Measurements from ENCODE around the gene KLHL4.

The KLHL4 gene

DNA sequence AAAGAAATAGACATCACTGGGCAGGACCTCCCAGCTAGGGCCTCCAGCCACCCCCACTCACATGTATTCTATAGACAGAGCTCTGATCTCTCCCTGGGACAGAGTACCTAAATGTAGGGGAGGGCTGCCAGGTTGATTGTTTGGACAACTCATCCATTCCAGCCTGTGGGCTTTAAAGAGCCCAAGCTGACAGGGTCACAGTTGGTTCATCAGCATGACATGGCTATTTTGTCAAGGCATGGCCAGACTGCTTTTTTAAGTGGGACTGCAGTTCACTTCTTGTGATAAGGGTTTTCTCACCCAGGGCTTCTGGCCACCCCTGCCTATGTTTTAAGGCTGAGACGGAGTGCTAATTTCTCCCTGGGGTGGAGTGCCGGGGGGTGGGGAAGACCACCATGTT lies 63.3 kb downstream of the KLHL4 start:
- in situ Hi-C loops (cut with MboI; ENCODE audit: low sequenced_read_pairs, unreplicated experiment), result no loop called here
- no peak for TF ChIP-seq CTCF (IDR thresholded peaks at IDR 0.05; ENCODE audit: borderline replicate concordance, control extremely low read depth, extremely low read depth, insufficient read depth, missing control alignments)
- no peak for DNase-seq (ENCODE audit: low spot score)

- TF ChIP-seq CTCF (IDR thresholded peaks at IDR 0.05; ENCODE audit: borderline replicate concordance, control extremely low read depth, extremely low read depth, insufficient read depth, missing control alignments), result no peak
- in situ Hi-C loops (cut with MboI; ENCODE audit: low sequenced_read_pairs, unreplicated experiment), result no loop called here
- DNase-seq (ENCODE audit: low spot score), result no peak
These were observed 64.9 kb downstream of the KLHL4 start for GRCh38 chrX:87582453-87582852.

- DNase-seq (ENCODE audit: low spot score), result no peak
- in situ Hi-C loops (cut with MboI; ENCODE audit: low sequenced_read_pairs, unreplicated experiment), result no loop called here
These were observed 66.1 kb downstream of the KLHL4 start for GRCh38 chrX:87583679-87584078.

GRCh38 chrX:87616371-87616770 lies 98.8 kb downstream of the KLHL4 start:
- in situ Hi-C loops (cut with MboI; ENCODE audit: low sequenced_read_pairs, unreplicated experiment), result no loop called here
- no peak for DNase-seq (ENCODE audit: low spot score)
- TF ChIP-seq CTCF (IDR thresholded peaks at IDR 0.05; ENCODE audit: borderline replicate concordance, control extremely low read depth, extremely low read depth, insufficient read depth, missing control alignments), result no peak

More at GRCh38 chrX:87583679-87584078, 66.1 kb downstream of the KLHL4 start:
- peak; percentile 30 for TF ChIP-seq CTCF (IDR thresholded peaks at IDR 0.05; ENCODE audit: borderline replicate concordance, control extremely low read depth, extremely low read depth, insufficient read depth, missing control alignments)

DNA sequence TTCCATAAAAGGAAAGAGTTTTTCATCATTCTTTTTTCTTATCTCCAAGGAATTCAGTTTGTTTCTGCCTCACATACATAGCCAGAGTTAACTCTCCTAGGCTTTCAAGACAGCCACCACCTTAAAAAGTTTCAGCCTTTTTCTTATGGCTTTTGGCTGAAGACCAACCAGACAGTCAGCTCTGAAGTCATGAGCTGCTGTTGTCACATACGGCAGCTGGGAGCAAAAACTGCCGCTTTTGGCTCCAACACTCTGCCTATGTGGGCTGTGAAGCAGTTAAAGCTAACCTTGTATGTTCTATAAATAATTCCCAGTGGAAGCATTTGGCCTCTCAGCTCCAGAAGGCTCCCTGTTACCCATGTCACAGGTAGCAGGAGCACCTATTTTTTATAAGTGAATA lies 104.1 kb downstream of the KLHL4 start:
- TF ChIP-seq CTCF (IDR thresholded peaks at IDR 0.05; ENCODE audit: borderline replicate concordance, control extremely low read depth, extremely low read depth, insufficient read depth, missing control alignments), result no peak
- DNase-seq (ENCODE audit: low spot score), result no peak
- in situ Hi-C loops (cut with MboI; ENCODE audit: low sequenced_read_pairs, unreplicated experiment), result no loop called here

DNA sequence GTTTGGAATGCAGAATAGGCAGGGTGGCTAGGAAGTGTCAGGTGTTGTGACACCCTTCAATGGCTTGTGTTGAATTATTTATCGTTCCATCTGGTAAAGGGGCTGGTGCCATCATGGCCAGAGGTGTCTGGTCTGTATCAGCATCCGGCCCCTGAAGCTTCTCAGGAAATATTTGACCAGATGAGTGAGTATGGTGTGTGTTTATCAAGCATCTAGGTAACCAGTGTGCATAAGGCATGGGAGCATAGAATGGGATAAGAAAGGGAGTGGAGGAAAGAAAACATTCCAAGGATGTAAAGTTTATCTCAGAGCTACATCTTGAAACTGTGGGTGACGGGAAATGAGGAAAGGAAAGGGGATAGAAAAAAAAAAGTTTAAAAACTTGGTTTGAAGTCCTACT lies 109.4 kb downstream of the KLHL4 start:
- TF ChIP-seq CTCF (IDR thresholded peaks at IDR 0.05; ENCODE audit: borderline replicate concordance, control extremely low read depth, extremely low read depth, insufficient read depth, missing control alignments), result no peak
- no peak for DNase-seq (ENCODE audit: low spot score)
- in situ Hi-C loops (cut with MboI; ENCODE audit: low sequenced_read_pairs, unreplicated experiment), result no loop called here

- no peak for DNase-seq (ENCODE audit: low spot score)
- no peak for TF ChIP-seq CTCF (IDR thresholded peaks at IDR 0.05; ENCODE audit: borderline replicate concordance, control extremely low read depth, extremely low read depth, insufficient read depth, missing control alignments)
- in situ Hi-C loops (cut with MboI; ENCODE audit: low sequenced_read_pairs, unreplicated experiment), result no loop called here
These were observed 116.8 kb downstream of the KLHL4 start for GRCh38 chrX:87634361-87634760.

All from GM13976 (cell line).